Activated T-helper 17 cell treated with anti-CD3 and anti-CD28 coated beads, Interleukin-2, amount 50 U/mL, for 72 hours (primary cell): ENCODE data around the gene VWA5A. TPM values are rescaled to one million over a fixed set of nuclear protein-coding genes. Genes with fewer than 3 reads are reported as not detected.

Experiments
- ATAC-seq: fragments of 150-1000 bp; cut with Tn5 transposase; replicated peaks from 2 replicates; pipeline ENCODE4 v1.10.0; 2021; ENCODE audit warnings: mild to moderate bottlenecking, moderate library complexity
- H3K27ac Mint-ChIP-seq: one replicate; pipeline ENCODE4 v1.8.0; 2022; ENCODE audit warnings: mixed read lengths
- H3K27me3 Mint-ChIP-seq: one replicate; pipeline ENCODE4 v1.8.0; 2022; ENCODE audit warnings: mixed read lengths
- H3K36me3 Mint-ChIP-seq: one replicate; pipeline ENCODE4 v1.8.0; 2022; ENCODE audit warnings: low read depth, mild to moderate bottlenecking, mixed read lengths
- H3K4me1 Mint-ChIP-seq: one replicate; pipeline ENCODE4 v1.8.0; 2022; ENCODE audit warnings: mixed read lengths
- H3K4me3 Mint-ChIP-seq: one replicate; pipeline ENCODE4 v1.8.0; 2022; ENCODE audit warnings: mild to moderate bottlenecking, mixed read lengths
- H3K9me3 Mint-ChIP-seq: one replicate; pipeline ENCODE4 v1.8.0; 2022; ENCODE audit warnings: mixed read lengths
- total RNA-seq, 2 donors: library from RNA; stranded (reverse); gene quantifications; one replicate each; pipeline ENCODE4 v1.2.3, GENCODE V29; 2022

Gene VWA5A
- total RNA-seq, 2 donors from 2014 or later: 5.3 to 6.3 TPM

GRCh38 chr11:124080327-124081001 lies 34.8 kb upstream of the VWA5A start:
- Mint-ChIP-seq H3K27me3 (peaks cover 44% of the 10 kb centered on the region), H3K4me1 (no peaks in the 10 kb centered on the region), H3K36me3 (no peaks in the 10 kb centered on the region), H3K9me3 (no peaks in the 10 kb centered on the region), H3K27ac (no peak overlapping the region), H3K4me3 (no peak overlapping the region)
- no peak for ATAC-seq

GRCh38 chr11:124081483-124081882 lies 33.8 kb upstream of the VWA5A start:
- H3K4me1 Mint-ChIP-seq: no peaks in the 10 kb centered on the region
- H3K27me3 Mint-ChIP-seq: peaks cover 50% of the 10 kb centered on the region
- ATAC-seq: no peak
- H3K4me3 Mint-ChIP-seq: no peak overlapping the region
- no peaks in the 10 kb centered on the region for H3K36me3 Mint-ChIP-seq
- no peak overlapping the region for H3K27ac Mint-ChIP-seq
- no peaks in the 10 kb centered on the region for H3K9me3 Mint-ChIP-seq

DNA sequence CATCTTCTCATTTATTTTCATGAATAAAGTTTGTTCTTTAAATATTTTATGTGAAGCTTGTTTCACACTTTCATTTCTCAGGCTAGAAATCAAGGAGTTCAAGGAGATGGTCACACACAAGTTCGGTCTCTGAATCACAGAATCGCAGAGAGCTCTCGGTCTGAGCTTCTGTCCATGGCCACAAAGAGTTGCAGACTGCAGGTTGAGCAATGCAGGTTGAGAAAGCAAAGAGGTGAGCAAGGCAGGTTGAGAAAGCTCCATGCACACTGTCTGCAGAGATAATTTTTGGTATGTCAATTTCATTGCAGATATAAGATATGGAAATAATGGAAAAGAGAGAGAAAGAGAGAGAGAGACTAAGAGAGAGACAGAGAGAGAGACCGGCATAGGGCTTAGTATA lies 32.9 kb upstream of the VWA5A start:
- Mint-ChIP-seq H3K27ac (no peak overlapping the region), H3K4me1 (no peaks in the 10 kb centered on the region), H3K27me3 (peaks cover 44% of the 10 kb centered on the region), H3K4me3 (no peak overlapping the region), H3K9me3 (no peaks in the 10 kb centered on the region), H3K36me3 (no peaks in the 10 kb centered on the region)
- no peak for ATAC-seq

GRCh38 chr11:124085583-124085982 lies 29.7 kb upstream of the VWA5A start:
- H3K4me1 Mint-ChIP-seq: no peaks in the 10 kb centered on the region
- H3K36me3 Mint-ChIP-seq: no peaks in the 10 kb centered on the region
- H3K27me3 Mint-ChIP-seq: peaks cover 36% of the 10 kb centered on the region
- no peaks in the 10 kb centered on the region for H3K9me3 Mint-ChIP-seq
- no peak overlapping the region for H3K4me3 Mint-ChIP-seq
- no peak for ATAC-seq
- no peak overlapping the region for H3K27ac Mint-ChIP-seq

- Mint-ChIP-seq H3K4me1 (no peaks in the 10 kb centered on the region), H3K9me3 (no peaks in the 10 kb centered on the region), H3K36me3 (no peaks in the 10 kb centered on the region), H3K27me3 (peaks cover 37% of the 10 kb centered on the region), H3K27ac (no peak overlapping the region), H3K4me3 (no peak overlapping the region)
- no peak for ATAC-seq
Measured at GRCh38 chr11:124085997-124086846, 29.0 kb upstream of the VWA5A start.

GRCh38 chr11:124090996-124091395 lies 24.3 kb upstream of the VWA5A start:
- H3K27me3 Mint-ChIP-seq: peaks cover 27% of the 10 kb centered on the region
- ATAC-seq: no peak
- H3K36me3 Mint-ChIP-seq: no peaks in the 10 kb centered on the region
- H3K4me3 Mint-ChIP-seq: no peak overlapping the region
- H3K27ac Mint-ChIP-seq: no peak overlapping the region
- H3K4me1 Mint-ChIP-seq: no peaks in the 10 kb centered on the region
- H3K9me3 Mint-ChIP-seq: no peaks in the 10 kb centered on the region

DNA sequence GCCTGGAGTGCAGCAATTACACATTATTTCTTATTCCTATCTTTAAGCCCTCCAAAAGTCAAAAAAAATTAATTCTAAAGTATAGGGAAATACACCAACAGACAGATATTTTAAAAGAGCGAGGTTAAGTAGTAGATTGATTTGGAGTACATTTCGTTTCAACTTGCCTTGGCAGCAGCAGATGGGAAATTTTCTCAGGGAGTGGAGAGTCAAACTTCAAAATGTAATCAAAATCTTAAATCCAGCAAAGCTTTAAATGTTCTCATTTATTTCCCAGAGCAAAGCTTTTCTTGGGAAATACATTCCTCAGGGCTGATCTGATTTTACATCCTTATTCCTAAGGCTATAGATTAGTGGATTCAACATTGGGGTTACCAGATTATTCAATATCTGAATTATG lies 21.9 kb upstream of the VWA5A start:
- Mint-ChIP-seq H3K4me3 (no peak overlapping the region), H3K27me3 (peaks cover 34% of the 10 kb centered on the region), H3K4me1 (no peaks in the 10 kb centered on the region), H3K36me3 (no peaks in the 10 kb centered on the region), H3K27ac (no peak overlapping the region), H3K9me3 (no peaks in the 10 kb centered on the region)
- no peak for ATAC-seq

DNA sequence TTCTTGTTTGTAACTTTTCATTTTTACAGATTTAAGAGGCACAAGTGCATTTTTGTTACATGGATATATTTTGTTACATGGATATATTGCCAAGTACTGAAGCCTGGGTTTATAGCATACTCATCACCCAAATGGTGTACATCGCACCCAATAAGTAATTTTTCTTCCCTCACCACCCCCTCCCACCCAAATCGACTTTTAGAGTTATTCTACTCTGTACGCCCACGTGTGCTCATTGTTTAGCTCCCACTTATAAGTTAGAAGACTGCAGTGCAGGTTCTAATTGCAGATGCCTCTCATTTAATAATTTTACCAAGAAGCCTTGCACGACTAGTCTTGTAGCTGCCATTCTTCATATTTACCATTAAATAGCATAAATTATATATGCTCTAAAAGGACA lies 20.5 kb upstream of the VWA5A start:
- no peaks in the 10 kb centered on the region for H3K4me1 Mint-ChIP-seq
- no peak overlapping the region for H3K27ac Mint-ChIP-seq
- H3K4me3 Mint-ChIP-seq: no peak overlapping the region

DNA sequence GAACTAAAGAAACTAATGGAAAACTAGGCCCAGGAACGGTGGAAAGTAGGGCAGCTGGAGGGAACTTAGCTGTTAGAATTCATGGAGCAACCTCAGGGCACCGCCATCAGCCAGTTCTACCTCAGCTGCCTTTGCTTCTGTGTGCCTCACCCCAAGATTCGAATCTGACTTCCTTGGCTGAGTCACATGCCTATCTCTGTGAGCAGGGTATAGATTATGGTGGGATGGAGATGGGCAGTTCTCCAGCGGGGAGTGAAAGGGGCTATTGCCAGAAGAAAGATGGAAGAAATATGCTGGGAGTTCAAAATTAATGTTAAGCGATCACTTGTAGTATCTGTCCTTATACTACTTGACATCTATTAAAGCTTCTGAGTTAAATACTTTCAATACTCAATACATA lies 18.9 kb upstream of the VWA5A start:
- no peaks in the 10 kb centered on the region for H3K36me3 Mint-ChIP-seq
- no peak overlapping the region for H3K4me3 Mint-ChIP-seq
- ATAC-seq: no peak
- no peaks in the 10 kb centered on the region for H3K9me3 Mint-ChIP-seq
- no peak overlapping the region for H3K27ac Mint-ChIP-seq
- H3K27me3 Mint-ChIP-seq: peaks cover 40% of the 10 kb centered on the region
- no peaks in the 10 kb centered on the region for H3K4me1 Mint-ChIP-seq

More for the DNA sequence above, 20.5 kb upstream of the VWA5A start:
- Mint-ChIP-seq H3K27me3 (peaks cover 39% of the 10 kb centered on the region), H3K36me3 (no peaks in the 10 kb centered on the region), H3K9me3 (no peaks in the 10 kb centered on the region)
- no peak for ATAC-seq

GRCh38 chr11:124098141-124098540 lies 17.1 kb upstream of the VWA5A start:
- H3K4me1 Mint-ChIP-seq: no peaks in the 10 kb centered on the region
- no peak overlapping the region for H3K27ac Mint-ChIP-seq
- no peaks in the 10 kb centered on the region for H3K36me3 Mint-ChIP-seq
- ATAC-seq: no peak
- no peak overlapping the region for H3K4me3 Mint-ChIP-seq
- H3K27me3 Mint-ChIP-seq: peaks cover 43% of the 10 kb centered on the region
- no peaks in the 10 kb centered on the region for H3K9me3 Mint-ChIP-seq

DNA sequence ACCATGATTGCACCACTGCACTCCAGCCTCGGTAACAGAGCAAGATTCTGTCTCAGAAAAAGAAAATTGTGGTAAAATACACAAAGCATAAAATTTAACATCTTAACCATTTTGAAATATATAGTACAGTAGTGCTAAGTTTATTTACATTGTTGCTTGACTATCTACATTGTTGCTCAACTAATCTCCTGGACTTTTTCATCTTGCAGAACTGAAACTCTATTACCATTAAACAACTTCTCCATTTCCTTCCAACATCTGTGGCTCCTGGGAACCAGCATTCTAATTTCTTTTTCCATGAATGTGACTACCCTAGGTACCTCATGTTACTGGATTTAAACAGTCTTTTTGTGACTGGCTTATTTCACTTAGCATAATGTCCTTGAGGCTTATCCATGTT lies 13.5 kb upstream of the VWA5A start:
- ATAC-seq: no peak
- no peaks in the 10 kb centered on the region for H3K9me3 Mint-ChIP-seq
- no peaks in the 10 kb centered on the region for H3K4me1 Mint-ChIP-seq
- H3K27me3 Mint-ChIP-seq: peaks cover 44% of the 10 kb centered on the region
- no peak overlapping the region for H3K4me3 Mint-ChIP-seq
- no peaks in the 10 kb centered on the region for H3K36me3 Mint-ChIP-seq
- no peak overlapping the region for H3K27ac Mint-ChIP-seq

DNA sequence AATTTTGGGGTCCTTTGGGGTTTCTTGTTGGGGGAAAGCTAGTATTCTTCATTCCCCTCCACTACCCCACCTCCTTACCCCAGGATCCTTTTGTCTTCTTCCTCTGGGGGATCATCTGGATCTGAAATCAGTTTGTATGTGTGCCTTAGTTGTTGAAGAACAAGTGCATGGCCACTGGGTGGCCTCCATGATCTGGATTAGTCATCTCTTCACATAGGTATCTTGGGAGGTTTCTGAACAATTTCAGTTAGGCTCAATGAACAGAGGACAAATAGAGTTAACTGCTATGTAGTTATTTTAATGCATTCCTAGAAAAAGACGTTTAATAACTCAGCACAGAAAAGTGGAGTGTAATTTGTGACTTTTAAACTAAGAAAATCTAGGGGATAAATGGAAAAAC lies 7.1 kb upstream of the VWA5A start:
- Mint-ChIP-seq H3K27ac (no peak overlapping the region), H3K36me3 (no peaks in the 10 kb centered on the region), H3K4me3 (no peak overlapping the region), H3K9me3 (no peaks in the 10 kb centered on the region), H3K4me1 (no peaks in the 10 kb centered on the region), H3K27me3 (peaks cover 40% of the 10 kb centered on the region)
- ATAC-seq: peak; percentile 47

DNA sequence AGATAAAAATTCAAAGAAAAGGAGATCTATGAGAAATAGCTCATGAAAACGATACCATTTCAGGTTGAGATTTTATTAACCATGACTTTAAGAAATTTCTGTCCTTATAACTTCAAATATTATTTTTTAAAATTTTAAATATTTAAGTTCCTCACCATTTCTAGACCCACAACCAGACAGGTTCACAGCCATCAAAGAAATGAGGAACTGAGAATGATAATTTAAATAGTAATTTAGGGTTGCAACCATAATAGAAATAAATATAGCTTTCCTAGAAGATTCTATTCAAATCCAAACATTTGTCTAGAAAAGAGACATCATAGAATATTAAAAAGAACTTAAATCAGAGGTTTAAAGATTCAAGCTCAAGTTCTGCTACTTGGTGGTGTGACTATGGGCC lies 5.9 kb upstream of the VWA5A start:
- H3K36me3 Mint-ChIP-seq: no peaks in the 10 kb centered on the region

GRCh38 chr11:124110201-124110600 lies 5.0 kb upstream of the VWA5A start:
- no peak for ATAC-seq
- Mint-ChIP-seq H3K4me1 (no peaks in the 10 kb centered on the region), H3K4me3 (no peak overlapping the region), H3K9me3 (no peaks in the 10 kb centered on the region), H3K27me3 (peaks cover 26% of the 10 kb centered on the region), H3K27ac (no peak overlapping the region), H3K36me3 (no peaks in the 10 kb centered on the region)

More for the DNA sequence above, 5.9 kb upstream of the VWA5A start:
- H3K9me3 Mint-ChIP-seq: no peaks in the 10 kb centered on the region
- H3K4me1 Mint-ChIP-seq: no peaks in the 10 kb centered on the region
- ATAC-seq: no peak
- H3K27ac Mint-ChIP-seq: no peak overlapping the region
- H3K27me3 Mint-ChIP-seq: peaks cover 32% of the 10 kb centered on the region
- H3K4me3 Mint-ChIP-seq: no peak overlapping the region

GRCh38 chr11:124113890-124114289 lies 1.4 kb upstream of the VWA5A start:
- peaks cover 14% of the 10 kb centered on the region for H3K36me3 Mint-ChIP-seq
- H3K4me3 Mint-ChIP-seq: no peak overlapping the region
- H3K9me3 Mint-ChIP-seq: no peaks in the 10 kb centered on the region
- peaks cover 17% of the 10 kb centered on the region for H3K27me3 Mint-ChIP-seq
- H3K4me1 Mint-ChIP-seq: peaks cover 6% of the 10 kb centered on the region
- no peak overlapping the region for H3K27ac Mint-ChIP-seq
- ATAC-seq: no peak
